Stimulated activated CD8-positive, alpha-beta memory T cell treated with anti-CD3 and anti-CD28 coated beads, Interleukin-7, amount 100 ng/mL, for 48 hours (primary cell): Measurements from ENCODE around the gene GPC6.

Source experiments
- DNase-seq, 2 donors: peaks; one replicate each; pipeline ENCODE4 v3.0.0-alpha.2; 2020; ENCODE audit warnings: low read depth in 1 of 2; ENCODE audit errors: extremely low read depth in 1 of 2

Gene GPC6

DNA sequence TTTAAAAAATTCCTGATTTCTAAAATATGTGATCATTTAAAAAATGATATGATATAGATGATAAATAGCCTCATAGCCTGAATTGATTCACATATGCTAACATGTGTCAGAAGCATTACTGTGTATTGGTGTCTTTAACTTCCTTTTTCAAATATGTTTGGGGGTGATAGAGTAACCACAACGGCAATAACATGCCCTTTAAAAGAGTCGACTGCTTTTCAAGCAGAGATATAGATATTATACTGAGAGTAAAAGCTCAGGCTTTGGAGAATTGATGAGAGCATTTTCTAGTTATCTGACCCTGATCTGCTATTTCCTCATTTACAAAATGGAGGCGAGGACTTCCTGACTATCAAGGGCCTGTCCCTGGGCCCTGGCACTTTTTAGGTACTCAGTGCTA, 992.3 kb downstream of the GPC6 start:
- no peak for DNase-seq

DNA sequence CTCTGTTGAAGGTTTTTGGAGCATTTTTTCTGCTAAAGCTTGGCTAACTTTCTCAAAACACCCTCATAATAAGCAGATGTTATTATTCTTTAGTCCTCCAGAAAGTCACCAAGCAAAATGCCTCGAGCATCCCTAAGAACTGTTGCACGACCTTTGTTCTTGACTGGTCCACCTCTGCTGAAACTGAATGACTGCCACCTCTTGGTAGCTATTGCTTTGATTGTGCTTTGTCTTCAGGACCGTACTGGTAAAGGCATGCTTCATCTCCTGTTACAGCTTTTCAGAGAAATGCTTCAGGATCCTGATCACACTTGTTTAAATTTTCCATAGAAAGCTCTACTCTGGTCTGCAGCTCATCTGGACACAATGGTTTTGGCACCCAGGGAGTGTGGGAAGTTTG, 998.1 kb downstream of the GPC6 start:
- no peak for DNase-seq

DNA sequence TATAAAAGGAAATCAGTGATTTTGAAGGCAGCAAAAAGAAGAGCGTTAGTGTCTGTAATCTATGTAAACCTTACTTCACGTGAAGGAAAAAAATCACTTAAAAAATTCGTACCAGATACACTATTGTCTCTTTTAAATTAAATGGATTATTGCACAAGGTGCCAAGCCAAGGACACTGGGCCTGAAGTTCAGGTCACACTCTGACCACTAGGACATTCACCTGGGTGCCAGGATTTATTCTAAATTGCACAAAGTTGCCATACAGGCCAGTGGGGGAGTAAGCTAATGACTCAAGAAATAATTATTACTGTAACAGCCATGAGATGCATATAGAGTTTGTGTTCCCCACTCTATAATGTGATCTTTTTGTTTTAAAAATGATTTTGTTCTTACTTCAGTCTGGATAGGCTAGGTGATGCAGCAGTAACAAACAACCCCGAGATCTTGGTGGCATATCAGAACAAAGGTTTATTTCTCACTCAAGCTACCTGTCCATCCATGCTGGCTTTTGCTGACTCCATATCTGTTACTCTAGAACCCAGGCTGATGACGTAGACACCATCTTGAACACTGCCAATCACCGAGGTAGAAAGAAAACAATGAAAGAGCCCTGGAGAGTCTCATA, 1000.8 kb downstream of the GPC6 start:
- no peak for DNase-seq

DNA sequence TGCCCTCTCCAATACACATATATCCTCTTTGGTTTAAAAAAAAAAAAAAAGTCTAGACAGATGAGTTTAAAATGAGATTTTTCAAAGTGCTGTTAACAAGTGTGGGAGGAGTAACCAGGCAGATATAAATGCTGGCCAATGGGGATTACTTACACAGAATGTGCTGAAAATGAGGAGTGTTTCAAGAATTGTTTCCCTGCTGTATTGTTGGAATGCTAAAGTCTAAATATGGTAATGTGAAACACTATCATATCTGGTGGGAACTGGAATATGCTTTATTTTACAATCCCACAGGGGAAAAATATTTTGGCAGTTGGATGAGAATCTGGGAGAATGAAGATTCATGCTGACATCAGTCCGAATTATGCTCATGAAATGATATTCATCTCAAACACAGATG, 1002.2 kb downstream of the GPC6 start:
- DNase-seq, result no peak

DNA sequence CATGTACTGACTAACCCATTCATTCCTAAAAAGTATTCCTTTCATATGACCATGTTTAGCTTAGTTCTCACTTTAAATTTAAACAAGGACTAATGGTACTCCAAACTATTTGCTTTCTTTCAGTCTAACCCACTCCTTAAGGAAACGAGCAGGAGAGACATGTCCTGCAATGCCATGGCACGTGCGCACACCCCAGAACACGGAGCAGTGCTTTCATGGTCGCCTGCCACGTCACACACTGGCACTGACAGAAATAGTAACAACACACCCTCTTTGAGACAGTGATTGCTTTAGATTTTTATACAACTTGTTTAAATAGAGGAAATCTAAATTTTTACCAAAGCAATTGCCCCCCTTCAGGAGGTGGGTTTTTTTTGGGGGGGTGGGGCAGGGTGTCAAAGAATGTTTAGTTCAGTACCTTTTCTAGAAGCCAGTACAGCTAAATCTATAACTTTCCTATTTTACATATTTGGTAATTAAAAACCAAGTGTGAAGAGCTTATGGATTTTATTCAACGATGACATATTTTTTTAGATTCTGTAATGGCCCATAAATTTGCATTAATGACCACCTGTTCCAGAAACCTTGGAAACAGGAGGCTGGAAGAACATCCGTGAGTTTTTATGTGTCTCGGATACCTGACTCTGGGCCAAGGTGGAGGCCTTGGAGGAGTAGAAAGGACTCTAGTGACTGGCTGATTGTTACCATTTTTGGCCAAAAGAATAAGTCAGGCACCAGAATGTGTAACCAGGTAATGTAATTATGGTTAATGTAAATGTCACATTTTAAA, 1005.7 kb downstream of the GPC6 start:
- no peak for DNase-seq

DNA sequence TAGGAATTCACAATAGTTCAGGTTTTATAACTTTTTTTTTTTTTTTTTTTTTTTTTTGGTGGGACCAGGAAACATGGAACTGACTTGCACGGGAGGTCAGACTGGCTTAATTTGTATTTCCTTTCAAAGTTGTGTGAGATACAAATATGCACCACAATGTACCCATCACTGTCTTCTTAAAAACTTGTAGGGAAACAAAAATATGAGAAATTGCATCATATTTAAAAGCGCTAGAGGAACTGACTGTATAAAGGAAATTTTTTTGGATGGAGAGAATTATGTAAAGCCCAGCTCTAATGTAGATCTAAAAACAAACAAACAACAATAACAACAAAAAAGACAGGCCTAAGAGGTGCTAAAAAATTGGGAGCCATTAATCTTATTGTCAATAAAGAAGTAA, 1006.3 kb downstream of the GPC6 start:
- DNase-seq, result no peak

DNA sequence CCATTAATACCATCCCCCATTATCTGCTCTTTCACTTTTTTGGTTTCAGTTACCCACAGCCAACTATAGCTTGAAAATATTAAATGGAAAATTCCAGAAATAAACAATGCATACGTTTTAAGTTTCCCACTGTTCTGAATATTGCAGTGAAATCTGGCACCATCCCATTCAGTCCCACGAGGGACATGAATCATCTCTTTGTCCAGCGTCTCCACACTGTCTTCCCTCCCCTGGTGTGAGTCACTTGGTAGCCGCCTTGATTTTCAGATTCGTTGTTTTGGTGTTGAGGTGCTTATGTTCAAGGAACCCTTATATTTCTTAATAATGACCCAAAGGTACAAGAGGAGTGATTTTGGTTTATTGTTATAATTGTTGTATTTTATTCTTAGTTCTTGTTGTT, 1006.8 kb downstream of the GPC6 start:
- DNase-seq, result no peak

DNA sequence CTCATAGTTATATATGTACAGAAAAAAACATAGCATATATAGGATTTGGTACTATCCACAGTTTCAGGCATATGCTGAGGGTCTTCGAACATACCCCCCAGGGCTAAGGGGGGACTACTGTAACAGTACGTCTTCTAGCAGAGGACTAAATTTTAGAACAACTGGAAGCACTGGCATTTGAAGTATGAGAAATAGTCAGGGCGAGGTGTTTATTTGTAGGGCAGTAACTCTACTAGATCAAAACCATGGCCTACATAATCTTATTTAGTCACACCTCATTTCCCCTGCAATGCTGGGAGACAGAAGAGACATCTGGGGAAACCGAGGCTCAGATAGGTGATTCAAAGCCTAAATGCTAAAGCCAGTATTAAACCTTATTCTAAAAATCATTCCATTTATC, 1007.2 kb downstream of the GPC6 start:
- no peak for DNase-seq

DNA sequence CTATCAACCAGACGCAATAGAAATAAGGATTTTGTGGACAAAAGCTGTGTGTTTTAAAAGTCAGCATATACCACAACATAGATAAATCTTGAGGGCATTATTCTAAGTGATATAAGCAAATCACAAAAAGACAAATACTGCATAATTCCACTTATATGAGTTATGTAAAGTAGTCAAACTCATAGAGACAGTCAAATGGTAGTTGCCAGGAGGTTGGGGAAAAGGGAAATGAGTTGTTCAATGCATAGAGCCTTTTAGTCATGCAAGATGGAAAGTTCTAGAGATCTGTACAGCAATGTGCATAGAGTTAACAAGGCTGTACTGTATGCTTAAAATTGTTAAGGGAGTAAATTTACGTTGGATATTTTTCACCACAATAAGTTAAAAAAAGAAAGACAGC, 1008.1 kb downstream of the GPC6 start:
- DNase-seq, result no peak

DNA sequence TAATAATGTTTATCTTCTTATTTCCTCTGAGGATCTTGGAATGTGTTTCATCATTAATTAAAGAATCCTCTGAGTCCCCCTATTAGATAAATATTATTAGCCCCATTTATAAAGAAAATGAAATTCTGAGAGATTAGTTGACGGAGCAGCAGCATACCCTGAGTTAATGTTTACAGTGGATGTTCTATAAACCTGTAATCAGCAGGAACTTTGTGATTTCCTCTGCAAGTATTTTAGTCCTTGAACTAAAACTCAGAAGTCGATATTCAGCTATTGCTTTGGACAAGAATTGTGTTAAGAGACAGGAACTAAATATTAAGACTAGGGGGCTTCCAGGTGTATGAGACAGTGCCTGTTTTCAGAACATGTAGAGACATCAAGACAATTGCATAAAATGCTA, 1009.5 kb downstream of the GPC6 start:
- no peak for DNase-seq

DNA sequence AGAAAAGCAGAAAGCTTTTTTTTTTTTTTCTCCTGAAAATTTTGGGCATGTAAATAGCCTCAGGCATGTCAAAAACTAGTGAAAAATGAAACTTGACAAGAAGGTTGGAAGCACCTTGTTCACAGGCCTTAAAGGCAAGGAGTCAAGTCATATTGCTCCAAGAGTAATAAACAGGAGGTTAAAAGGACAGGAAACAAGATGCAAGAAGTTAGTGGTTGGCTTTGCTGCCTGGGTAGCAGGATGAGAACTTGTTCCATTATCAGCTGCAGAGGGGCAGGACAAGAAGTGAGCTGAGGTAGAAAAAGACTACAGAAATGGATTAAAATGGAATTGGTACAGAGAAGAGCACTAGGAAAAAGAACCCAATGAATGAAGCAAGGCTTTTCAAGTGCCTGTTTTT, 1010.3 kb downstream of the GPC6 start:
- no peak for DNase-seq

DNA sequence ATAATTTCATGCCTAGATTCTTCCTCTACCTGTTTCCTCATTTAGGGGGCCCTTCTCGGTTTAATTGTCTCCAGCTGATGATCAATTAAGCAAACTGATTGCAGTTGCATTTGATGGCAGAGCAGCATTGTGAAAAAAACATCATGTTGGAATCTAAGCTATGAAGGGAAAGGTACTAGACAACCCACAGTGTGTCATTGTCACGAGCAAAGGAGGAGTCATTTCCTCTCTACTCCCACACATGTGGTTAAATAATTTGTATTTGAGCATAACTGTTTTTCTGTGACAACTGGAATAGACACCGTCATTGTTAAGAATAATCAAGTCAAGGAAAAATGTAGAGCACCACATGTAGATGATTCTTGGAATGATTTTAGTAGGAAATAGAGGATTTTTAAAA, 1012.5 kb downstream of the GPC6 start:
- no peak for DNase-seq

DNA sequence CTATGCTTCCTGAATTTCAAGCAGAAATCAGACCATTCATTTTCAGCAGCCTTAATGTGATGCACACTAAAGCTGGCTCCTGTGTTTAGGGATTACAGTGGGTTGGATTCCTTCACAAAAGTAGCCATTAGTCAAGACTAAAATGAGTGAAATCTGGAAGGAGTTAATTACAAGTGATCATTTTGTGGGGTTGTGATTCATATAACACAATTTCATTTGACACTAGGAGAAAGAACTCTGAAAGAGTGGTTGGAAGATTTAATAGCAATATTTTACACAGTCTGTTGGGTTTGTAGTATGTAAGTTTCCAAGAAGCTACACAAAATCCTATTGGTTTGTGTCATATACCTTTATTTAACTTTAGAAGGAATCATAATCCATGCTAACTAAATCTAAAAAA, 1015.9 kb downstream of the GPC6 start:
- no peak for DNase-seq

DNA sequence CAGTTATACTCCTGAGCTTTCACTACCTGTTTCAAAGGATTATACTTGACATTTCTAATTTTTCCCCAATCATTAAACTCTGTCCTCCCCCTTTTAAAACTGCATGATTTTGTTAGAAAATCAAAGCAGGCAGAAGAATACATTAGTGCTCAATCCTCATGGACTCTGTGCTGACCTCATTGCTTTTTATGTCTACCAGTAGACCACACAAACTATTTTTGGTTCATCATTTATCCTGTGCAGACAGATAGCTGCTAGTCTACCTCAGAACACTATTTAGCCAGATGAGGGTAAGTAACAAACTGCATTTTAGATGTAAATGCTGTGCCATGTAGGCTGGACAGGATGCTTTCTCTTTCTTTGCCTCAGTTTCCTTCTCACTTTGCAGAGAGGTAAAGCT, 1016.9 kb downstream of the GPC6 start:
- DNase-seq, result no peak

DNA sequence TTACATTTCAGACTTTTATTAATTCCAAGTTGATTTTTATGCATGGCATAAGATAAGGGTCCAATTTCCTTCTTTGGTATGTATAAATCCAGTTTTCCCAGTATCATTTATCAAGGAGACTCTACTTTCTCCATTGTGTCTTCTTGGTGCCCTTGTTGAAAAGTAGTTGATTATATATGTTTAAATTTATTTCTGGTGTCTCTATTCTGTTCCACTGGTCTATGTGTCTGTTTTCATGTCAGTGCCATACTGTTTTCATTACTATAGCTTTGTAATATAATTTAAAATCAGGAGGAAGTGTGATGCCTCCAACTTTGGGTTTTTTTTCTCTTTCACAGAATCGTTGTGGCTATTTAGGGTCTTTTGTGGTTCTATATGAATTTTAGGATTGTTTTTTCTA, 1019.9 kb downstream of the GPC6 start:
- no peak for DNase-seq

DNA sequence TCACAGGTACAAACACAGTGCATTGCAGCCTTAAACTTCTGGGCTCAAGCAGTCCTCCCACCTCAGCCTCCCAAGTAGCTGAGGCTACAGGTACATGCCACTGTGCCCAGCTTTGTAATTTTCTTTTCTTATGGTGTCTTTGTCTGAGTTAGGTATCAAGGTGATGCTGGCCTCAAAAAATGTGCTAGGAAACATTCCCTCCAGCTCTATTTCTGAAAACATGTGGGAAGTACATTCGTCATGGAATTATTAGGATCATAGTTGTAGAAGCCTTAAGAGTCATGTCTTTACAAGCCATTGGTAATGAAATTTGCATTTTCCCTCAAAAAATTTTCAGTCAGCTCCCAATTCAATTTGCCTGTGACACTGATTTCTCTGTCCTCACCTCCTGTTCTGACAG, 1021.3 kb downstream of the GPC6 start:
- no peak for DNase-seq

DNA sequence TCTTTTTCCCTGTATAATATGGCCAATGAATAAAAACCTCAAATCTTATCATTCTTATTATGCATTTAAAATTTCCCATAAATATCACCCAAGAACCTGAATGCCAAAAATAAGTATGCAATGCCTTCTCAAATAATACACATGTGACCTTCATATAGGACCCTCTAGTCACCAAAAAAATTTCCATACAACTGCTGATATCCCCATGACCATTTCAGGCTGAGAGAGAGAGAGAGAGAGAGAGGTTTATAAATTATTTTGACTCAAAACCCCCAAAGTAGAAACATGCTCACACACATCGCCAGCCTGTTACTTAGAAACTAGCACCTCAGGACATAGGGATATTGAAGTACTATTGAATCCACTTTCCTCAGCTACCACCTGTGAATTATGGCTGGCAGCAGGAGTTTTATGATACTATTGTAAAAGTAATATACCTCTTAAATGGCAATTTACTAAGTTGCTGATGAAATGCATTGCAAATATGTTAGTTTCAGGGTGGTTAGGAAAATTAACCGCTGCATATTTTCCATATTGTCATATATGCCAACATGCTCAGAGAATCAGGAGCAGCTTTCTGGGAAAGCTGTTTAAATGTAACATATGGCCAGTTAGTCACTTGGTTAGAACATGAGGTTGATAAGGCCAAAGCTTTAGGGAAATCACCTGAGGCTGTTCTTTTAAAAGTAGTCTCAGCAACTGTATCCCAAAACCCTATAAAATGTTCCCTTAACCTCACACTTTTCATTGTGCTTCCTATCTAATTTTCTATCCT, 1022.0 kb downstream of the GPC6 start:
- DNase-seq, result no peak

DNA sequence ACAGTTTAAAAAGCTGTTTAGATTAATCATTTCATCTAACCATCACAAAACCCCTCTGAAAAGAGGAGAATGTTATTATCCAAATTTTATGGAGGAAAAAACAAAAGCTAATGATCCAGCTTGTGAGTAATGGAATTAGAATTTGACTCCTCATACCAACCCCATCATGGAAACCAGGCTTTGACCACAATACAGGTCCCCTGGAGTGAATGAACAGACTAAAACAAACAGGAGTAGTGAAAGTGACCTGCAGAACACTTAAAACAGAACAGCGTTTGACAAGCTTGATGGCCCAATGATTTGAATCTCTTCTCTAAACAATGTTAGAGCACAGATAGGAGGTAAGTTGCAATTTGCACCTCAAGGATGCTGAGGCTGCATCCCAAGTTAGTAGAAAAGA, 1022.9 kb downstream of the GPC6 start:
- DNase-seq, result no peak

DNA sequence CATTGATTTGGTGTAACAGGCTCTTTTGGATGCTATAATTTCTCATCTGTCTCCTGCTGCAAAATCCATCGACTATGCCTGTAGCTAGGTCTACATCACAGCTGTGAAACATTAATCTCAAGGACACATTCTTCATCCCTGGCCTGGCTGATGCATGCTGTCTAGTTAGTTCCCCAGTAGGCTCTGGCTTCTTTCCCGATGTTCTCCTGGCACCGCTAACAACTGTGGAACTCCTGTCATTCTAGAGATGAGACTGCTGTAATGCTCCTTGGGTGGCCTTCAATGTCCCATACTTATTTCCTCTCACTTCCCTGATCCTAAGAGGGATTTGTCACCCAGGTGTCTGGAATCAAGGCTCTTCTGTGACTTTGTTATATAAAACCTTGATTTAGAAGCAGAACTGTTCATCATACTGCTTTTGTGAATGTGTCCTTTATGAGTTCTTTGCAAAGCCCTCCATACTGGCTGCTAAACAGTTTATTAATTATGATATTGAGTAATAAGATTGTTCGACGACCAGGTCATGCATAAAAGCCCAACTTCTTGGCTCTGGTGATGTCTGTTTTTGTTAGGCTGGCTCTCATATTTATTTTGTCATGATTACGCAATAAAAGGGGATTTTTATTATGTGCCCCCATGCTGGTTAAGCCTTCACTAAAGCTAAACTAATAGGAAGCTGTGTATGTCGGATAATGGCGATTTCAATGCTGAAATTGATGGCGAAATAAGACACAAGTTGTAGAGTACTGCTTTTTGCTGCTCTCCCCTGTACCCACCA, 1025.4 kb downstream of the GPC6 start:
- no peak for DNase-seq

DNA sequence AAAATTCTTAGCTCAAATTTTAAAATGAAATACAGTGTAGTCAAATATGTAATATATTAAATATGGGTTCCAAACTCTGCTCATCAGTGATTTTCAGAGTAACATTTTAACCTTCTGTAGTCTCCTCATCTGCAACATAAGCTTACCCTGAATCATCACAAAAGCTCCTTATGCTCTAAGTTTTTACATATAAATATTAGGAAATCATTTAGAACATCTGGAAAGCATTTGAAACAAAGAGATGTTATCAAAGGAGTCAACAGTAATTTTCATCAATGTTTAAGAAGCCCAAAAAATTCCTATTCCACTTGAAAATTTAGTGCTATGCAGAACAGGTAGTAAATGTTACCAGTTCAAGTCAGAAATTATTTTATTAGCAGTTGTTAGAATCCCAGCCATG, 1028.1 kb downstream of the GPC6 start:
- no peak for DNase-seq

DNA sequence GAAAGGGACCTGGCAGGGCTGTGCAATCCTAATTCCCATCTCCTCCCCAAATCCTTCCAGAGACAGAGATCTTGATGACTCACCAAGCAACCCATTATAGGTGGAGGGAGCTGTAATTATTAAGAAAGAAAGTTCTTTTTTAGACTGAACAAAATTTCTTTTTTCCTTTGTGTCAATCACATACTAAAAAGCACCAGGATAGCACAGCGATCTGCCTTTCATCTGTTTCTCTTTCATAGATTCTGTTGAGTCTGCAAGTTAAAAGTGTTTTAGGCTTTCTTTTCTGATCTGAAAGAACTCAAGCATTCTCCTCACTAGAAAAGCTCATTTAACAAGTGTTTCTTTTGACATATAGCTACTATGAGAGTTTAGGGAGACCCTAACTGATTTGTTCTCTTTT, 1030.1 kb downstream of the GPC6 start:
- DNase-seq, result no peak
